ENCODE measurements around the gene ATG4C. TPM values are rescaled to one million over a fixed set of nuclear protein-coding genes. Genes with fewer than 3 reads are reported as not detected.
"Not testable (repeated sequence)": the region's sequence is repeated elsewhere in the genome, so short reads cannot be mapped to it uniquely, and the experiment has no call there.

Gene ATG4C
- total RNA-seq, 1 donor from 2014 or later, result 10.5 TPM

- Mint-ChIP-seq H3K36me3 (ENCODE audit: unreplicated experiment) (no peaks in the 10 kb centered on the region), H3K9me3 (ENCODE audit: unreplicated experiment) (no peaks in the 10 kb centered on the region), H3K4me1 (ENCODE audit: unreplicated experiment) (peaks cover 6% of the 10 kb centered on the region), H3K27me3 (ENCODE audit: unreplicated experiment) (peaks cover 26% of the 10 kb centered on the region), H3K27ac (ENCODE audit: unreplicated experiment) (no peak overlapping the region), H3K4me3 (ENCODE audit: unreplicated experiment) (no peak overlapping the region)
- DNase-seq (ENCODE audit: extremely low spot score, unreplicated experiment), result no peak
- no peak for TF ChIP-seq CTCF (IDR thresholded peaks at IDR 0.05)
Observed at GRCh38 chr1:62778208-62778607, 5.7 kb upstream of the ATG4C start.

- no peak for DNase-seq (ENCODE audit: extremely low spot score, unreplicated experiment)
- Mint-ChIP-seq H3K4me1 (ENCODE audit: unreplicated experiment) (peaks cover 6% of the 10 kb centered on the region), H3K9me3 (ENCODE audit: unreplicated experiment) (no peaks in the 10 kb centered on the region), H3K27ac (ENCODE audit: unreplicated experiment) (no peak overlapping the region), H3K4me3 (ENCODE audit: unreplicated experiment) (no peak overlapping the region), H3K27me3 (ENCODE audit: unreplicated experiment) (peaks cover 25% of the 10 kb centered on the region), H3K36me3 (ENCODE audit: unreplicated experiment) (no peaks in the 10 kb centered on the region)
- no peak for TF ChIP-seq CTCF (IDR thresholded peaks at IDR 0.05)
Observed at GRCh38 chr1:62781841-62782543, 1.9 kb upstream of the ATG4C start.

- H3K27me3 Mint-ChIP-seq (ENCODE audit: unreplicated experiment), result peaks cover 19% of the 10 kb centered on the region
- DNase-seq (ENCODE audit: extremely low spot score, unreplicated experiment); H3K27ac Mint-ChIP-seq (ENCODE audit: unreplicated experiment); H3K9me3 Mint-ChIP-seq (ENCODE audit: unreplicated experiment); H3K36me3 Mint-ChIP-seq (ENCODE audit: unreplicated experiment); H3K4me3 Mint-ChIP-seq (ENCODE audit: unreplicated experiment); H3K4me1 Mint-ChIP-seq (ENCODE audit: unreplicated experiment): not testable (repeated sequence)
Observed at GRCh38 chr1:62782544-62783212, 1.3 kb upstream of the ATG4C start.

GRCh38 chr1:62784509-62785365 is 805 bp downstream of the ATG4C start:
- Mint-ChIP-seq H3K36me3 (ENCODE audit: unreplicated experiment) (no peaks in the 10 kb centered on the region), H3K9me3 (ENCODE audit: unreplicated experiment) (no peaks in the 10 kb centered on the region), H3K27ac (ENCODE audit: unreplicated experiment) (no peak overlapping the region), H3K4me1 (ENCODE audit: unreplicated experiment) (peaks cover 6% of the 10 kb centered on the region), H3K4me3 (ENCODE audit: unreplicated experiment) (no peak overlapping the region), H3K27me3 (ENCODE audit: unreplicated experiment) (peaks cover 4% of the 10 kb centered on the region)
- no peak for DNase-seq (ENCODE audit: extremely low spot score, unreplicated experiment)
- no peak for TF ChIP-seq CTCF (IDR thresholded peaks at IDR 0.05)

GRCh38 chr1:62790716-62791115 is 6.8 kb downstream of the ATG4C start:
- H3K4me3 Mint-ChIP-seq (ENCODE audit: unreplicated experiment), result no peak overlapping the region
- no peak overlapping the region for H3K27ac Mint-ChIP-seq (ENCODE audit: unreplicated experiment)
- H3K4me1 Mint-ChIP-seq (ENCODE audit: unreplicated experiment), result no peaks in the 10 kb centered on the region
- no peak for DNase-seq (ENCODE audit: extremely low spot score, unreplicated experiment)
- no peaks in the 10 kb centered on the region for H3K9me3 Mint-ChIP-seq (ENCODE audit: unreplicated experiment)
- no peaks in the 10 kb centered on the region for H3K27me3 Mint-ChIP-seq (ENCODE audit: unreplicated experiment)
- TF ChIP-seq CTCF (IDR thresholded peaks at IDR 0.05), result no peak
- H3K36me3 Mint-ChIP-seq (ENCODE audit: unreplicated experiment), result no peaks in the 10 kb centered on the region
